Measurements from ENCODE around the gene FOXA3. TPM values are rescaled to one million over a fixed set of nuclear protein-coding genes. Genes with fewer than 3 reads are reported as not detected.

FOXA3 gene
- total RNA-seq, 1 donor from 2014 or later = 0.68 TPM

GRCh38 chr19:45825263-45825605 is 38.9 kb upstream of the FOXA3 start:
- Histone ChIP-seq H3K4me3 (no peak overlapping the region), H3K27ac (no peak overlapping the region), H3K9me3 (no peaks in the 10 kb centered on the region), H3K4me1 (no peaks in the 10 kb centered on the region), H3K27me3 (ENCODE audit: low read depth) (no peaks in the 10 kb centered on the region), H3K36me3 (peaks cover 97% of the 10 kb centered on the region)
- DNase-seq (no peak), ATAC-seq (no peak)
- intact Hi-C loops (cut with DNase I) = no loop called here
- no peak for TF ChIP-seq CTCF (IDR thresholded peaks at IDR 0.05)

- Histone ChIP-seq H3K27ac (no peak overlapping the region), H3K36me3 (peaks cover 97% of the 10 kb centered on the region), H3K27me3 (ENCODE audit: low read depth) (no peaks in the 10 kb centered on the region), H3K4me3 (no peak overlapping the region), H3K9me3 (no peaks in the 10 kb centered on the region), H3K4me1 (no peaks in the 10 kb centered on the region)
- no peak for ATAC-seq
- intact Hi-C loops (cut with DNase I) = no loop called here
- DNase-seq = no peak
- TF ChIP-seq CTCF (IDR thresholded peaks at IDR 0.05) = no peak
Measured at GRCh38 chr19:45825917-45826893, 37.9 kb upstream of the FOXA3 start.

GRCh38 chr19:45826934-45827333 is 37.2 kb upstream of the FOXA3 start:
- intact Hi-C loops (cut with DNase I) = no loop called here
- no peak for DNase-seq
- no peak overlapping the region for H3K27ac ChIP-seq
- TF ChIP-seq CTCF (IDR thresholded peaks at IDR 0.05) = no peak
- peaks cover 98% of the 10 kb centered on the region for H3K36me3 ChIP-seq
- no peaks in the 10 kb centered on the region for H3K9me3 ChIP-seq
- no peak overlapping the region for H3K4me3 ChIP-seq
- H3K27me3 ChIP-seq (ENCODE audit: low read depth) = no peaks in the 10 kb centered on the region
- H3K4me1 ChIP-seq = no peaks in the 10 kb centered on the region
- no peak for ATAC-seq

GRCh38 chr19:45827459-45828093 is 36.5 kb upstream of the FOXA3 start:
- Histone ChIP-seq H3K36me3 (peaks cover 100% of the 10 kb centered on the region), H3K27ac (no peak overlapping the region), H3K4me3 (no peak overlapping the region), H3K9me3 (no peaks in the 10 kb centered on the region), H3K27me3 (ENCODE audit: low read depth) (no peaks in the 10 kb centered on the region), H3K4me1 (no peaks in the 10 kb centered on the region)
- DNase-seq = no peak
- intact Hi-C loops (cut with DNase I) = no loop called here
- ATAC-seq = no peak
- TF ChIP-seq CTCF (IDR thresholded peaks at IDR 0.05) = no peak

GRCh38 chr19:45828523-45828922 is 35.6 kb upstream of the FOXA3 start:
- Histone ChIP-seq H3K4me1 (no peaks in the 10 kb centered on the region), H3K4me3 (no peak overlapping the region), H3K36me3 (peaks cover 100% of the 10 kb centered on the region), H3K27me3 (ENCODE audit: low read depth) (no peaks in the 10 kb centered on the region), H3K27ac (no peak overlapping the region), H3K9me3 (no peaks in the 10 kb centered on the region)
- intact Hi-C loops (cut with DNase I) = no loop called here
- TF ChIP-seq CTCF (IDR thresholded peaks at IDR 0.05) = no peak
- ATAC-seq (no peak), DNase-seq (no peak)

Data from lower lobe of right lung (tissue), 2 donors.